T-helper 1 cell (primary cell): ENCODE results near the gene RBM26.
A peak's percentile ranks its signal among the peaks of the same experiment; 100 is the strongest.

Source experiments
- DNase-seq, 5 donors: peaks; one replicate each; pipeline ENCODE4 v3.0.0-alpha.2; 2012 to 2020

Gene RBM26

DNA sequence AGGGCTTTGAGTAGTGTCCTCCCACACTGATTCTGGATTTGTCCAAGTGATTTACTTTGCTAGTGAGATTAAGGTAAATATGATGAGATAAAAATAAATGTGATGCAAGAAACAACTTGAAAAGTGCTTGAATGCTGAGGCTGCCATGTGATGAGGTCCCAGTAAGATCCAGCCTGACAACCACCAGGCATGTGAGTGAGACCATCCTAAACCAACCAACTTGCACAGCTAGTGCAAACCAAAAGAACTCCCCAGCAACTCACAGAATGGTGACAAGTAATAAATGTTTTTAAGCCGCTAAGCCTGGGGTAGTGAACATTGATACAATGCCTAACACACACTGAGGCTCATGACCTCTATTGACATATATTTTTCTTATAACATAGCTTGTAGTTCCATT, 13.3 kb upstream of the RBM26 start:
- DNase-seq, result no peak

DNA sequence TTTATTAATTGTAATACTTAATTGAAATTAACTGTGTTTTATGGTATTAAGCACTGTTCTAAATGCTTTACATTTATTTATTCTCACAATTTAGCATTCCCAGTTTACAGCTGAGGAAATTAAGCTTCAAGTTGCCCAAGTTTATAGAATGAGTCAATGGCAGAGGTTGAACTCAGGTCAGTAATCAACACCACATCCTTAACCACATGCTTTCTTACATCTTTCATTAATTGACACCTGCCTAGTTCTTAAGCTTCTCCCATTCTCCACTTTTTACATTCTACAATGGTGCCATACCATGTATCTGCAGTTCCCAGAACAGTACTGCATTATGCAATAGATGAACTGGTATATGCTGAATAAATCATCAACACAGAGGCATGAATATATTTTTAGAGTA, 11.7 kb upstream of the RBM26 start:
- no peak for DNase-seq

- no peak for DNase-seq
Measured at GRCh38 chr13:79413521-79413920, 7.5 kb upstream of the RBM26 start.

- no peak for DNase-seq
Measured at GRCh38 chr13:79409828-79410227, 3.8 kb upstream of the RBM26 start.

GRCh38 chr13:79407349-79407979, 1.4 kb upstream of the RBM26 start:
- no peak for DNase-seq

DNA sequence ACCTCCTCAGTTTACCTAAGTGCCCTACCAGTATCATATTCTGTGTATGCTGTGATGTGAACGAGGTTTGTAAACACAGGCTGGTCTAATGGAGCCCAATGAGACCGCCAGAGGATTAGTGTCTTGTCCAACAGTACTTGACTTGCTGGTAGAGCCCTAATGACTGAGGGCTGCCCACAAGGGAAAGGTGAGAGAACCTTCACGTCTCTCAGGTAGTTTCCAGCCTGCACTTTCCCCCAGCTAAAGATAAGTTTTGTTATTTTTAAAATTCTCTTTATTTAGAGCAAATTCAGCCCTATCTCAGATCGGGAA, 498 bp upstream of the RBM26 start:
- DNase-seq, result no peak

DNA sequence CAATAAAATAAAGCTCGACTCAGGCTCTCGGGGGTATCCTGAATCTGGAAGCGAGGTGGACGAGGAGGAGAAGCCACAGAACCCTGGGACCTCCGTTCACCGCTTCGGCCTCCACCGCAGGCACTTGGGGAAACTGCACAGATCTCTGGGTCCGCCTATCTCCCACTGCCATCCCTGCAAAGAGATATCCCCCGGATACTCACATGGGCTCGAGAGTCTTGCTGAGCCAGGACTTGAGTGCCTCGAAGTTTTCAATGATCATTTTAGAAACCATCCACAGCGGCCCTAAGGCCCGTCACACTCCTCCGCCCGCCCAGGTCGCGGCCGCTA, 589 bp downstream of the RBM26 start:
- no peak for DNase-seq

DNA sequence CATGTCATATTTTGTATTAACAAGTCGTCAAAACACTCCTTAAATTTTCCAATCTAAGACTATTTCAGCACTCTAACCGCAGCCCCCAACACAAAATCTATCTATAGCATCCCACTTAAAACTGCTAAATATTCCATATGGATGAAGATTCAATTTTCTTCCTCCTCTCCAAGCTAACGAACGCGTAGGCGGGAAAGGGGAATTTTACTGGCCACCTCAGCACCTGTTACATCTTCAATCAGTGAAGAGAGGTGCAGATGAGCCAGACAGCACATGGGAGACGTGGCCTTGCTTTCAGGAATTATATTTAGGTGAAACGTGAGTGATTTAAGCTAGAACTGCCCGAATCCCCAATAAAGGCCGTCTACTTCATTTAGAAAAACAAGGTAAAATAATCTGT, 1.1 kb downstream of the RBM26 start:
- DNase-seq, result no peak

GRCh38 chr13:79404361-79404760, 1.7 kb downstream of the RBM26 start:
- DNase-seq, result no peak

DNA sequence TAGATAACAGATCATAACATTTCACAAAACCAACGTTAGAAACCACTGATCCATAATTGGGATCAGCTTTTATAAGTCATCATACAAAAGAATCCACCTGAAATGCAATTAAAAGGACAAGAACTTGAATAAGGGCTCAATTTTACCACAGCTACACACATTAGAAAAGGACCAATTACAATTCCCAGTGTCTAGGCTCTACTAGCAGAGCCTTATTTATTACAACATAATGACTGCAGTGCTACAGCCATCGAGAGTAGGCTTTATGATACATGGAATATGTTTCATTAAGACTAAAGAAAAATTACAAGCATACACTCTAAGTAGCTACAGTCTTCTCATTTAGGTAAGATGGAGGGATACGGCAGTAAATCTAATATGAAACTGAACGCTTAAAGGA, 2.9 kb downstream of the RBM26 start:
- DNase-seq, result no peak

- no peak for DNase-seq
Measured at GRCh38 chr13:79402679-79403078, 3.4 kb downstream of the RBM26 start.

GRCh38 chr13:79402074-79402635, 3.9 kb downstream of the RBM26 start:
- DNase-seq, result no peak

DNA sequence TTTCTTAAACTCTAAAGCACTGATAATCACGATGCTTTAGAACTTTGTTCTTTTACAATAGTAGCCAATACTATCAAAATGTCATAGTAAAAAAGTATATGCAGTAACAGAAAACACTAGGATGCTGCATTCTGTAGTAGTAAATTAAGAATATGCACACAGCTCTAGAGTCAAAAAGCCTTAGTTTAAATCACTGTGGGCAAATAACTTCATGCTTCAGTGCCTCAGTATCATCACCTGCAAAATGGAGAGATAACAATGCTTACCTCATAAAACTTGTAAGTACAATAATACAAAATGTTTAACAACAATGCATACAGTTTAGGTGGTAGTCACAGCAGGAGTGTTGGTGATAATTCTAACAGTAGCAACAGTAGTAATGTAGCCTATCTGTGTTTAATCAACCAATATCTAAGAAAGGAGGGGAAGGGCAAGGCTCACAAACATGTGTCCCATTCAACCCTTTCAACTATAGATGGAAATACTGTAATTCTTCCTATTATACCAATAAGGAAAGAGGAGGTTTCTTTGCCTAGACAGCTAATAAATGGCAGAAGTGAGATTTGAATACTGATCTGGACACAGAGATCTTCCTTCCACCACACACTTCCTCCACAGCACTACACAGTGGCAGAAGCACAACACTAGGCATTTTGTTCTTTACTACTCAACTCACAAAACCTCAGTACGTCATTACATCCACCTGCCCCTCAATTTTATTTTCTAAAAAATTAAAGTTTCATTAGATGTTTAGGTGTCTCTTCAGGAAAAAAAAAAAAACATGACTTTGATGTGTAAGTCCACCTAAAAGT, 4.6 kb downstream of the RBM26 start:
- DNase-seq, result peak in 1 of 5 donors; percentile 54

DNA sequence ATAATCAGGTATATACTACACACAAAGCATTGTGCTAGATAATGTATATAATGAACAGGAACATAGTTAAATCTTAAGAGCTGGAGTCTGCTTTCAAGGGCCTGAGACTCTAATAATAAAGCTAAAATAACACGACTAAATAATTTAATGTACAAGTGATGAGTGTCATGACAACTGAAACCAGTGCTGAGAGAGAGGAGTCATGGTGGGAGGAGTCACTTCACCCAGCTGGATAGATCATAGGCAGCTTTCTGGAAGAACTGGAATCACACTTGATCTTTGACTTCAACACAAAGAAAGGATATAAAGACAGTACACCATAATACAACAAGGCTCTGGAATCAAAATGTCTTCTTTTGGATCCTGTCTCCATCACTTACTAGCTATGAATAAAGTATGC, 7.1 kb downstream of the RBM26 start:
- DNase-seq, result no peak

- DNase-seq, result no peak
Measured at GRCh38 chr13:79398127-79398526, 7.9 kb downstream of the RBM26 start.

DNA sequence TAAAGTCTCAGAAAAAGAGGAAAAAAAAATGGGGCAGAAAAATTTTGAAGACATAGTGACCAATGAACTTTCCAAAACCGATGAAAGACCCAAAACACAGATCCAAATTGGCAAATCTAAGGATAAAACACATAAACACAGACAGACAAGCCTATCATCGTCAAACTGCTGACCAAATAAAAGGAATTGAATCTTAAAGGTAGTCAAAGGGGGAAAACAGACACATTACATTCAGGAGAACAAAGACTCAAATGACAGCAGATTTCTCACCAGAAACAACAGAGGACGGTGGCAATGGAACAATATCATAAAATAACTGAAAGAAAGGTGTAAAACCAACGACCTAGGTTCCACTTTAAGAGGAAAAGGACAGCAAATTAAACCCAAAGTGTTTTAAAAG, 10.2 kb downstream of the RBM26 start:
- no peak for DNase-seq

- peak in 1 of 5 donors; percentile 33 for DNase-seq
Measured at GRCh38 chr13:79393564-79394249, 12.3 kb downstream of the RBM26 start.

- DNase-seq, result peak in 1 of 5 donors; percentile 76
Measured at GRCh38 chr13:79392882-79393563, 13.0 kb downstream of the RBM26 start.

DNA sequence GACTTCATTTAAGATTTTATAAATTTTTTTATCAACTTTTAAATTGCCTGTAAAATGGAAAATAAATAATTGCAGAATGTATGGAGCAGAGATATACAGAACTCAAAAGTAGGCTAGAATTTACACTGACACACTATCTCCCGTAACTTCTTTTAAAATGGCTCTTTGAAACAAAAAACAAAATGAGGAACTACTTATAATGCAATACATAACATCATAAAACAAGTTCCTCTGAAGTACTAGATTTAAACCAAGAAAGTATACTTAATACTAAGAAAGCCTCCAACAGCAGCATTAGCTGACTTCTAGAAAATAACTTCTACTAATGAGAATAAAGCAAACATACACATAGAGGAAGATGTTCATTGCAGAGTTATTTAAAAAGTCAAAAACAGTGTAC, 17.0 kb downstream of the RBM26 start:
- DNase-seq, result no peak

DNA sequence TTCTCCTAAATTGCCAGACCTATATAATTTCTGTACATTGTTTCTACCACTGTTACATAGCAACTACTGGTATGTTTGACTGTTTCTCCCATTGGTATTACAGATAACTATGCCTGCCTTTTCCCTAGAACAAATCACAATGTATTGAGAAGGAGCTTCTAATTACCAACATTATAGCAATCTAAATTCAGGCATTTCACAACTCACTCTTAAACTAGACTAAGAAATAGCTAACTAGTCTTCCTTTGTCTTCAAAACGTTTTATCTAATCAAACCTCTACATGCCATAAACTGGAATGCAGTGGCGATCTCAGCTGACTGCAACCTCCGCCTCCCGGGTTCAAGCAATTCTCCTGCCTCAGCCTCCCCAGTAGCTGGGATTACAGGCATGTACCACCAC, 18.2 kb downstream of the RBM26 start:
- no peak for DNase-seq

- no peak for DNase-seq
Measured at GRCh38 chr13:79386125-79386826, 19.8 kb downstream of the RBM26 start.

GRCh38 chr13:79385694-79386093, 20.4 kb downstream of the RBM26 start:
- DNase-seq, result peak in 1 of 5 donors; percentile 67
